ENCODE measurements around the gene GRM4.

DNA sequence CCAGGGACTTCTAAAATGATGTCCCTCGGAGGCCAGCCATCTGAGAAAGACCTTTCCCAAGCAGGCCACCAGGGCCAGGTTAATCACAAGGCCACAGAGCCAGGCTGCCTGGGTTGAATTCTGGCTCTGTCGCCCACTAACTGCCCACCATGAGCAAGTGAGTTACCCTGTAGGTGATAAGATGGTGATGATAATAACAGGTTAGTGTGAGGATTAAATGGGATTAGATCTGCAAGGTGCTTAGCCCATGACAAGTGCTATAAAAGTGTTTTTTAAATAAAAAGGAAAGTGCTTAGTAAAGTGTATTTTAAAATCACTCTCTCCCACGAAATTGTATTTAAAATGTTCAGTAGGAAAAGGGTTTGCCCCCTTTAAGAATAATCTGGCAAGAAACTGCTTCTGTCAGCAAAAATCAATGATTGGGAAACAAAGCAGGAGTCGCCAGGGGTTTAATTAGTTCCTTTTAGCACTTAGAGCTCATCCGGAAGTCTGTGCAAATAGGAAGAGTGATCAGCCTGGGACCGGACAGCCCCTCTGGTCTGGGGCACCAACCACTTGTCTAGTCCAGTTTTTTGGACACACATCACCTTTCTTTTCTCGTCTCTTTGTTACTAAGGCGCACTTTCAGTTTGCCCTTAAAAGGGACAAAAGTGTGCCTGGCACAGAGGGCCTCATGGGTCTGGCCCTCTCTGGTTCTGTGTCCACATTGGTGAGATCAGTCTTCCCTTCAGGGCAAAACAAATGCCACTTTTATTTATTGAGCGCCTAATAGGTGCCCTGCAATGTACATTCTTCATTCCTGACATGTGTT is 150.4 kb downstream of the GRM4 start:
- TF ChIP-seq, protein P1, sequence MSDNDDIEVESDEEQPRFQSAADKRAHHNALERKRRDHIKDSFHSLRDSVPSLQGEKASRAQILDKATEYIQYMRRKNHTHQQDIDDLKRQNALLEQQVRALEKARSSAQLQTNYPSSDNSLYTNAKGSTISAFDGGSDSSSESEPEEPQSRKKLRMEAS (IDR thresholded peaks at IDR 0.05): no peak
- TF ChIP-seq YY1 (IDR thresholded peaks at IDR 0.05; ENCODE audit: low read depth): no peak
- TF ChIP-seq, protein P2, sequence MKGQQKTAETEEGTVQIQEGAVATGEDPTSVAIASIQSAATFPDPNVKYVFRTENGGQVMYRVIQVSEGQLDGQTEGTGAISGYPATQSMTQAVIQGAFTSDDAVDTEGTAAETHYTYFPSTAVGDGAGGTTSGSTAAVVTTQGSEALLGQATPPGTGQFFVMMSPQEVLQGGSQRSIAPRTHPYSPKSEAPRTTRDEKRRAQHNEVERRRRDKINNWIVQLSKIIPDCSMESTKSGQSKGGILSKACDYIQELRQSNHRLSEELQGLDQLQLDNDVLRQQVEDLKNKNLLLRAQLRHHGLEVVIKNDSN (IDR thresholded peaks at IDR 0.05): no peak
- TF ChIP-seq FOXM1 (IDR thresholded peaks at IDR 0.05; ENCODE audit: borderline replicate concordance, low read depth): no peak
- TF ChIP-seq TEAD4 (IDR thresholded peaks at IDR 0.05): no peak
- TF ChIP-seq, protein P3, sequence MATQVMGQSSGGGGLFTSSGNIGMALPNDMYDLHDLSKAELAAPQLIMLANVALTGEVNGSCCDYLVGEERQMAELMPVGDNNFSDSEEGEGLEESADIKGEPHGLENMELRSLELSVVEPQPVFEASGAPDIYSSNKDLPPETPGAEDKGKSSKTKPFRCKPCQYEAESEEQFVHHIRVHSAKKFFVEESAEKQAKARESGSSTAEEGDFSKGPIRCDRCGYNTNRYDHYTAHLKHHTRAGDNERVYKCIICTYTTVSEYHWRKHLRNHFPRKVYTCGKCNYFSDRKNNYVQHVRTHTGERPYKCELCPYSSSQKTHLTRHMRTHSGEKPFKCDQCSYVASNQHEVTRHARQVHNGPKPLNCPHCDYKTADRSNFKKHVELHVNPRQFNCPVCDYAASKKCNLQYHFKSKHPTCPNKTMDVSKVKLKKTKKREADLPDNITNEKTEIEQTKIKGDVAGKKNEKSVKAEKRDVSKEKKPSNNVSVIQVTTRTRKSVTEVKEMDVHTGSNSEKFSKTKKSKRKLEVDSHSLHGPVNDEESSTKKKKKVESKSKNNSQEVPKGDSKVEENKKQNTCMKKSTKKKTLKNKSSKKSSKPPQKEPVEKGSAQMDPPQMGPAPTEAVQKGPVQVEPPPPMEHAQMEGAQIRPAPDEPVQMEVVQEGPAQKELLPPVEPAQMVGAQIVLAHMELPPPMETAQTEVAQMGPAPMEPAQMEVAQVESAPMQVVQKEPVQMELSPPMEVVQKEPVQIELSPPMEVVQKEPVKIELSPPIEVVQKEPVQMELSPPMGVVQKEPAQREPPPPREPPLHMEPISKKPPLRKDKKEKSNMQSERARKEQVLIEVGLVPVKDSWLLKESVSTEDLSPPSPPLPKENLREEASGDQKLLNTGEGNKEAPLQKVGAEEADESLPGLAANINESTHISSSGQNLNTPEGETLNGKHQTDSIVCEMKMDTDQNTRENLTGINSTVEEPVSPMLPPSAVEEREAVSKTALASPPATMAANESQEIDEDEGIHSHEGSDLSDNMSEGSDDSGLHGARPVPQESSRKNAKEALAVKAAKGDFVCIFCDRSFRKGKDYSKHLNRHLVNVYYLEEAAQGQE (IDR thresholded peaks at IDR 0.05; ENCODE audit: low read depth): no peak
- no peak for TF ChIP-seq NFIC (IDR thresholded peaks at IDR 0.05)
- TF ChIP-seq TCF12 (IDR thresholded peaks at IDR 0.05; ENCODE audit: low read depth): no peak
- no peak for TF ChIP-seq TAF1 (IDR thresholded peaks at IDR 0.05; ENCODE audit: low read depth)
- TF ChIP-seq RAD21 (IDR thresholded peaks at IDR 0.05; ENCODE audit: low read depth): no peak
- TF ChIP-seq EP300 (IDR thresholded peaks at IDR 0.05; ENCODE audit: borderline replicate concordance): no peak
